Adrenal gland (tissue), 12 donors: ENCODE data around the gene IGHMBP2. TPM values are rescaled to one million over a fixed set of nuclear protein-coding genes. Genes with fewer than 3 reads are reported as not detected.

Experiments used
- DNase-seq, 7 donors: peaks; one replicate each; pipeline ENCODE4 v3.0.0-alpha.2; 2019 to 2020
- H3K27ac ChIP-seq, 5 donors: fragments of 200-600 bp; sonication (generic) in 4 of 5; 1 replicate in 3 of 5; 2 replicates in 2 of 5; pipeline versions ENCODE4 v1.5.1 to v1.8.0; 2016 to 2020; ENCODE audit warnings: mild to moderate bottlenecking in 1 of 5
- H3K27me3 ChIP-seq: fragments of 200-600 bp; 2 replicates; pipeline ENCODE4 v1.8.0; 2021
- H3K36me3 ChIP-seq, 2 donors: fragments of 200-600 bp; replicated peaks in 1 of 2; 1 replicate in 1 of 2; 2 replicates in 1 of 2; pipeline versions ENCODE4 v1.5.1 to v1.8.0; 2018 to 2022
- H3K4me1 ChIP-seq, 2 donors: fragments of 200-600 bp; replicated peaks in 1 of 2; 1 replicate in 1 of 2; 2 replicates in 1 of 2; pipeline versions ENCODE4 v1.5.1 to v1.8.0; 2018 to 2021
- H3K4me3 ChIP-seq, 4 donors: fragments of 200-600 bp; sonication (generic) in 3 of 4; one replicate each; pipeline ENCODE4 v1.5.1; 2016 to 2018
- H3K9me3 ChIP-seq, 3 donors: fragments of 200-600 bp; sonication (generic) in 1 of 3; replicated peaks in 1 of 3; 1 replicate in 2 of 3; 2 replicates in 1 of 3; pipeline versions ENCODE4 v1.5.1 to v1.8.0; 2016 to 2021
- CTCF ChIP-seq, 6 experiments: fragments of 450-650 bp in 4 of 6; fragments of 200-600 bp in 2 of 6; sonication (generic) in 1 of 6; IDR thresholded peaks; 1 replicate in 5 of 6; 2 replicates in 1 of 6; pipeline versions ENCODE4 v1.5.1 to v1.8.0; 2016 to 2021; ENCODE audit warnings: antibody characterized with exemption in 6 of 6, mild to moderate bottlenecking in 2 of 6, moderate library complexity in 1 of 6
- POLR2A ChIP-seq, 2 donors: fragments of 450-650 bp; IDR thresholded peaks; one replicate each; pipeline ENCODE4 v1.6.1; 2017; ENCODE audit warnings: antibody characterized with exemption in 2 of 2, mild to moderate bottlenecking in 2 of 2, moderate library complexity in 1 of 2
- WGBS, 4 donors: extraction: QIAGEN DNeasy Blood & Tissue Kit in 2 of 4; methylation state at CpG; one replicate each; pipeline versions ENCODE4 v1.1.5 to v1.1.7; 2013 to 2017; 5-methylcytosine and 5-hydroxymethylcytosine counted together
- intact Hi-C, 2 donors: fragments of 100-400 bp; cut with DNase I; formaldehyde crosslinking; loops; one replicate each; pipeline versions ENCODE4 v1.14.1 to v1.15.0; 2022 to 2023
- polyA plus RNA-seq, 3 donors: library from polyadenylated mRNA; stranded (reverse); fragments of 200-250 nt in 2 of 3; fragments of 350-450 nt in 1 of 3; fragmentation: Illumina TruSeq in 1 of 3; extraction: RNeasy Lipid Tissue Mini Kit (QIAGEN cat#74804) in 1 of 3; gene quantifications; one replicate each; pipeline ENCODE4 v1.2.3, GENCODE V29; 2013 to 2014
- total RNA-seq, 9 donors: library from RNA; depleted of rRNA in 4 of 9; stranded (reverse); fragments of >200 nt in 4 of 9; fragments of 120-200 nt in 1 of 9; fragmentation: NEBNext Ultra II Directional in 1 of 9; extraction: Animal tissue kit (Norgen Biotek cat#: 25700) in 1 of 9; gene quantifications; one replicate each; pipeline versions ENCODE4 v1.1.0 to v1.2.4, GENCODE V29; 2013 to 2023
- donor health status: healthy with polysubstance abuse.
- donor health status: Bipolar disorder and iron deficiency.
- donor health status: DM: yes; HTN: yes; CAD: no.
- donor health status: DM: no; HTN: no; CAD: no.
- donor health status: DM: no; HTN: no; CAD: no.
- donor health status: DM: yes; HTN: yes; CAD: no.

The IGHMBP2 gene
- total and polyA plus RNA-seq, 12 donors = 7.9 to 40.6 (median 16.3) TPM

- no peaks in the 10 kb centered on the region for H3K9me3 ChIP-seq
- intact Hi-C loops = no loop called here
- H3K4me3 ChIP-seq = no peak overlapping the region
- WGBS, 4 donors = 74 to 87% (median 82%) methylated on average over 9 of the region's 9 CpGs
- no peaks in the 10 kb centered on the region for H3K27me3 ChIP-seq
- H3K4me1 ChIP-seq = peaks cover 0 to 3% of the 10 kb centered on the region in 2 donors
- no peak overlapping the region for H3K27ac ChIP-seq
- no peaks in the 10 kb centered on the region for H3K36me3 ChIP-seq
- DNase-seq = no peak
- no peak for TF ChIP-seq CTCF (IDR thresholded peaks at IDR 0.05)
- no peak for TF ChIP-seq POLR2A (IDR thresholded peaks at IDR 0.05)
Measured at GRCh38 chr11:68950762-68951161, 47.1 kb downstream of the IGHMBP2 start.

- intact Hi-C loops = no loop called here
- TF ChIP-seq CTCF (IDR thresholded peaks at IDR 0.05) = no peak
- no peak for TF ChIP-seq POLR2A (IDR thresholded peaks at IDR 0.05)
- H3K4me3 ChIP-seq = no peak overlapping the region
- no peaks in the 10 kb centered on the region for H3K9me3 ChIP-seq
- no peaks in the 10 kb centered on the region for H3K4me1 ChIP-seq
- no peak overlapping the region for H3K27ac ChIP-seq
- H3K36me3 ChIP-seq = no peaks in the 10 kb centered on the region
- 47 to 64% (median 52%) methylated on average over 23 to 30 of the region's 30 CpGs for WGBS, 4 donors
- peak in 5 of 7 donors; percentile 17 to 56 (median 34) for DNase-seq
- no peaks in the 10 kb centered on the region for H3K27me3 ChIP-seq
Measured at GRCh38 chr11:68954836-68955606, 51.3 kb downstream of the IGHMBP2 start.

GRCh38 chr11:68955607-68955958 lies 51.9 kb downstream of the IGHMBP2 start:
- intact Hi-C loops = no loop called here
- Histone ChIP-seq H3K4me3 (no peak overlapping the region), H3K9me3 (no peaks in the 10 kb centered on the region), H3K27ac (no peak overlapping the region), H3K4me1 (no peaks in the 10 kb centered on the region), H3K36me3 (no peaks in the 10 kb centered on the region), H3K27me3 (no peaks in the 10 kb centered on the region)
- WGBS, 4 donors = 21 to 41% (median 36%) methylated on average over 4 to 5 of the region's 5 CpGs; no CpG with 5 or more reads in 1 of the 4 donors
- no peak for TF ChIP-seq CTCF (IDR thresholded peaks at IDR 0.05)
- no peak for DNase-seq

- DNase-seq = no peak
- no peaks in the 10 kb centered on the region for H3K9me3 ChIP-seq
- H3K27ac ChIP-seq = no peak overlapping the region
- H3K36me3 ChIP-seq = no peaks in the 10 kb centered on the region
- no peak for TF ChIP-seq CTCF (IDR thresholded peaks at IDR 0.05)
- no peak for TF ChIP-seq POLR2A (IDR thresholded peaks at IDR 0.05)
- 5 to 21% (median 9%) methylated on average over 6 to 12 of the region's 12 CpGs for WGBS, 4 donors
- H3K27me3 ChIP-seq = no peaks in the 10 kb centered on the region
- H3K4me3 ChIP-seq = no peak overlapping the region
- no peaks in the 10 kb centered on the region for H3K4me1 ChIP-seq
- intact Hi-C loops = no loop called here
Measured at GRCh38 chr11:68956142-68956541, 52.5 kb downstream of the IGHMBP2 start.
